Liver (tissue), 9 donors: Measurements from ENCODE around the gene ANO10. TPM values are rescaled to one million over a fixed set of nuclear protein-coding genes. Genes with fewer than 3 reads are reported as not detected.

ENCODE experiments used
- DNase-seq: peaks from one replicate; pipeline ENCODE4 v3.0.0-alpha.2; 2017; ENCODE audit warnings: low spot score
- H3K27ac ChIP-seq, 2 donors: one replicate each; pipeline ENCODE4 v1.7.0; 2013; ENCODE audit warnings: inconsistent platforms in 2 of 2, low read length in 2 of 2, control low read depth in 1 of 2, low read depth in 1 of 2, mild to moderate bottlenecking in 1 of 2
- H3K27me3 ChIP-seq, 4 donors: one replicate each; pipeline versions ENCODE4 v1.6.1 to v1.7.0; 2013; ENCODE audit warnings: low read length in 3 of 4, inconsistent platforms in 1 of 4, mild to moderate bottlenecking in 1 of 4, moderate library complexity in 1 of 4; ENCODE audit not compliant: control insufficient read depth in 4 of 4, insufficient read depth in 4 of 4
- H3K36me3 ChIP-seq, 4 donors: one replicate each; pipeline versions ENCODE4 v1.6.1 to v1.7.0; 2013; ENCODE audit warnings: low read length in 3 of 4, mild to moderate bottlenecking in 3 of 4, low read depth in 1 of 4, moderate library complexity in 1 of 4; ENCODE audit not compliant: control insufficient read depth in 4 of 4, insufficient read depth in 3 of 4
- H3K4me1 ChIP-seq, 4 donors: one replicate each; pipeline versions ENCODE4 v1.6.1 to v1.7.0; 2013; ENCODE audit warnings: low read length in 3 of 4, mild to moderate bottlenecking in 3 of 4, moderate library complexity in 1 of 4; ENCODE audit not compliant: control insufficient read depth in 4 of 4, insufficient read depth in 4 of 4
- H3K4me3 ChIP-seq, 3 donors: one replicate each; pipeline versions ENCODE4 v1.6.1 to v1.7.0; 2013; ENCODE audit warnings: low read length in 3 of 3, control low read depth in 1 of 3, low read depth in 1 of 3, mild to moderate bottlenecking in 1 of 3
- H3K9ac ChIP-seq, 2 donors: one replicate each; pipeline ENCODE4 v1.7.0; 2013; ENCODE audit warnings: low read length in 2 of 2, mild to moderate bottlenecking in 2 of 2, moderate library complexity in 2 of 2, control low read depth in 1 of 2, low read depth in 1 of 2
- H3K9me3 ChIP-seq, 4 donors: one replicate each; pipeline versions ENCODE4 v1.6.1 to v1.7.0; 2013; ENCODE audit warnings: low read length in 3 of 4; ENCODE audit not compliant: control insufficient read depth in 4 of 4
- EGR1 ChIP-seq, 2 donors: IDR thresholded peaks; 2 replicates each; pipeline ENCODE4 v1.6.1; 2016 to 2018; ENCODE audit warnings: antibody characterized with exemption in 2 of 2, low read depth in 2 of 2
- FOXA1 ChIP-seq: IDR thresholded peaks from 2 replicates; pipeline ENCODE4 v1.6.1; 2016; ENCODE audit warnings: antibody characterized with exemption
- FOXA2 ChIP-seq: IDR thresholded peaks from 2 replicates; pipeline ENCODE4 v1.6.1; 2016; ENCODE audit warnings: antibody characterized with exemption
- HNF4A ChIP-seq, 2 donors: conservative IDR thresholded peaks; 2 replicates each; pipeline ENCODE4 v1.6.1; 2016; ENCODE audit warnings: antibody characterized with exemption in 2 of 2, mild to moderate bottlenecking in 2 of 2
- HNF4G ChIP-seq: IDR thresholded peaks from 2 replicates; pipeline ENCODE4 v1.6.1; 2016; ENCODE audit warnings: antibody characterized with exemption
- JUND ChIP-seq, 2 donors: IDR thresholded peaks; 2 replicates each; pipeline ENCODE4 v1.6.1; 2016; ENCODE audit warnings: antibody characterized with exemption in 2 of 2
- NR2F2 ChIP-seq: IDR thresholded peaks from 2 replicates; pipeline ENCODE4 v1.6.1; 2016; ENCODE audit warnings: antibody characterized with exemption
- RAD21 ChIP-seq, 2 donors: IDR thresholded peaks; 2 replicates each; pipeline ENCODE4 v1.6.1; 2016; ENCODE audit warnings: antibody characterized with exemption in 2 of 2, mild to moderate bottlenecking in 2 of 2
- RXRA ChIP-seq, 2 donors: IDR thresholded peaks; 2 replicates each; pipeline ENCODE4 v1.6.1; 2017 to 2018; ENCODE audit warnings: antibody characterized with exemption in 2 of 2, mild to moderate bottlenecking in 1 of 2
- SP1 ChIP-seq: IDR thresholded peaks from 2 replicates; pipeline ENCODE4 v1.6.1; 2018; ENCODE audit warnings: antibody characterized with exemption, mild to moderate bottlenecking
- TAF1 ChIP-seq: conservative IDR thresholded peaks from 2 replicates; pipeline ENCODE4 v1.6.1; 2016; ENCODE audit warnings: antibody characterized with exemption, mild to moderate bottlenecking
- WGBS: extraction: QIAGEN DNeasy Blood & Tissue Kit; methylation state at CpG from one replicate; pipeline ENCODE4 v1.1.7; 2013; 5-methylcytosine and 5-hydroxymethylcytosine counted together
- polyA plus RNA-seq, 2 donors: library from polyadenylated mRNA; stranded (reverse) in 1 of 2; unstranded in 1 of 2; fragments of 200-250 nt in 1 of 2; fragments of >200 nt in 1 of 2; fragmentation: Nextera tagmentation in 1 of 2; extraction: Ambion mirVana in 1 of 2; gene quantifications; one replicate each; pipeline versions ENCODE4 v1.2.1 to v1.2.3, GENCODE V29; 2013 to 2015
- total RNA-seq, 2 donors: library from RNA; depleted of rRNA; stranded (reverse); fragments of >200 nt; gene quantifications; one replicate each; pipeline ENCODE4 v1.2.3, GENCODE V29; 2014
- TF ChIP-seq, protein P1 (sequence below): IDR thresholded peaks from 2 replicates; pipeline ENCODE4 v1.6.1; 2016; ENCODE audit warnings: antibody characterized with exemption
- TF ChIP-seq, protein P2 (sequence below): IDR thresholded peaks from 2 replicates; pipeline ENCODE4 v1.6.1; 2016; ENCODE audit warnings: antibody characterized with exemption
- TF ChIP-seq, protein P3 (sequence below): IDR thresholded peaks from 2 replicates; pipeline ENCODE4 v1.6.1; 2016; ENCODE audit warnings: antibody characterized with exemption, mild to moderate bottlenecking
- TF ChIP-seq, protein P4 (sequence below): fragments of 150-350 bp; IDR thresholded peaks from 2 replicates; pipeline ENCODE4 v1.5.1; 2017; ENCODE audit warnings: improper control_type of control experiment, low read depth, low read length; ENCODE audit not compliant: missing input control
- donor health status: healthy.
- donor health status: healthy.
- donor health status: healthy.
- donor health status: healthy.
- donor health status: healthy.

ANO10 gene
- total and polyA plus RNA-seq, 4 donors, result 5.6 to 8.7 (median 6.8) TPM

DNA sequence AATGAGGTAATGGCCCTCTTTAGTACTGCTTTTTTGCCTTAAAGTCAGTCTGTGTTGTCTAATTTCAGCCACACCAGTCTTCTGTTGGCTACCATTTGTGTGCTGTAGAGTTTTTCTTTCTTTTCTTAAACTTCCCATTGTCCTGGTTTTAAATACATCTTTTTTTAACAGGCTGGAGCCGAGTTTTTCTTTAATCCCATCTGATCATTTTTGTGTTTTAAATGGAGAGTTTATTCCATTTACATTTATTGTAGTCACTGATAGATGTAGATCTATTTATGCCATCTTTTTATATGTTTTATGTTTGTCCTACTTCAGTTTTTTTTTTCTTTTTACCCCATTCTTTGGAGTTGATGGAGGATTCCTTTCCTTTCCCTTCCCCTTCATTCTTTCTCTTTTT lies 286.0 kb downstream of the ANO10 start (continued):
- TF ChIP-seq HNF4A (conservative IDR thresholded peaks at IDR 0.05), result no peak

DNA sequence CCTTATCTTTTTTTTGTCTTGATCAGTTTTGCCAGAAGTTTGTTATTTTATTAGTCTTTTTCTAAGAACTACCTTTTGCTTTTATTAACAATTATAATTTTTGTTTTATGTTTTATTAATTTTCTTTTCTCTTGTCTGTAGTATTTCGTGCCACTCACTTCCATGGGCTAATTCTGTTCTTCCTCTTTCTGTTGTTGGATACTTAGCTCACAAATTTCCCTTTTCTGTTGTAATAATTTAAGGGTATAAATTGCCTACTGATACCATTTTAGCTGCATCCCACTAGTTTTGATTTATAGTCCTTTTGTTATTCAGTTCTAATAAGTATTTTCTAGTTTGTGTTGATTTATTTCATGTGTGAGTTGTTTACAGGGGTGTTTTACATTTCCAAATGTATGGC lies 286.8 kb downstream of the ANO10 start:
- peaks cover 2 to 49% (median 35%) of the 10 kb centered on the region in 4 donors for H3K36me3 ChIP-seq
- 85% methylated on average over 1 of the region's 1 CpG for WGBS
- peaks cover 0 to 2% (median under 1%) of the 10 kb centered on the region in 4 donors for H3K4me1 ChIP-seq
- no peak overlapping the region for H3K4me3 ChIP-seq
- DNase-seq, result no peak
- peaks cover 6 to 16% (median 11%) of the 10 kb centered on the region in 4 donors for H3K9me3 ChIP-seq
- H3K27me3 ChIP-seq, result no peaks in the 10 kb centered on the region
- TF ChIP-seq HNF4G, result no peak
- no peak for TF ChIP-seq JUND (IDR thresholded peaks at IDR 0.05)
- TF ChIP-seq RAD21 (IDR thresholded peaks at IDR 0.05), result no peak
- no peak for TF ChIP-seq SP1
- no peak for TF ChIP-seq HNF4A (conservative IDR thresholded peaks at IDR 0.05)
- TF ChIP-seq, protein P1, sequence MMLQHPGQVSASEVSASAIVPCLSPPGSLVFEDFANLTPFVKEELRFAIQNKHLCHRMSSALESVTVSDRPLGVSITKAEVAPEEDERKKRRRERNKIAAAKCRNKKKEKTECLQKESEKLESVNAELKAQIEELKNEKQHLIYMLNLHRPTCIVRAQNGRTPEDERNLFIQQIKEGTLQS, result no peak
- no peak for TF ChIP-seq FOXA2
- no peak for TF ChIP-seq TAF1
- no peak for TF ChIP-seq EGR1 (IDR thresholded peaks at IDR 0.05; ENCODE audit: low read depth in 2 of 2)
- TF ChIP-seq, protein P2, sequence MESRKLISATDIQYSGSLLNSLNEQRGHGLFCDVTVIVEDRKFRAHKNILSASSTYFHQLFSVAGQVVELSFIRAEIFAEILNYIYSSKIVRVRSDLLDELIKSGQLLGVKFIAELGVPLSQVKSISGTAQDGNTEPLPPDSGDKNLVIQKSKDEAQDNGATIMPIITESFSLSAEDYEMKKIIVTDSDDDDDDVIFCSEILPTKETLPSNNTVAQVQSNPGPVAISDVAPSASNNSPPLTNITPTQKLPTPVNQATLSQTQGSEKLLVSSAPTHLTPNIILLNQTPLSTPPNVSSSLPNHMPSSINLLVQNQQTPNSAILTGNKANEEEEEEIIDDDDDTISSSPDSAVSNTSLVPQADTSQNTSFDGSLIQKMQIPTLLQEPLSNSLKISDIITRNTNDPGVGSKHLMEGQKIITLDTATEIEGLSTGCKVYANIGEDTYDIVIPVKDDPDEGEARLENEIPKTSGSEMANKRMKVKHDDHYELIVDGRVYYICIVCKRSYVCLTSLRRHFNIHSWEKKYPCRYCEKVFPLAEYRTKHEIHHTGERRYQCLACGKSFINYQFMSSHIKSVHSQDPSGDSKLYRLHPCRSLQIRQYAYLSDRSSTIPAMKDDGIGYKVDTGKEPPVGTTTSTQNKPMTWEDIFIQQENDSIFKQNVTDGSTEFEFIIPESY, result no peak
- TF ChIP-seq, protein P3, sequence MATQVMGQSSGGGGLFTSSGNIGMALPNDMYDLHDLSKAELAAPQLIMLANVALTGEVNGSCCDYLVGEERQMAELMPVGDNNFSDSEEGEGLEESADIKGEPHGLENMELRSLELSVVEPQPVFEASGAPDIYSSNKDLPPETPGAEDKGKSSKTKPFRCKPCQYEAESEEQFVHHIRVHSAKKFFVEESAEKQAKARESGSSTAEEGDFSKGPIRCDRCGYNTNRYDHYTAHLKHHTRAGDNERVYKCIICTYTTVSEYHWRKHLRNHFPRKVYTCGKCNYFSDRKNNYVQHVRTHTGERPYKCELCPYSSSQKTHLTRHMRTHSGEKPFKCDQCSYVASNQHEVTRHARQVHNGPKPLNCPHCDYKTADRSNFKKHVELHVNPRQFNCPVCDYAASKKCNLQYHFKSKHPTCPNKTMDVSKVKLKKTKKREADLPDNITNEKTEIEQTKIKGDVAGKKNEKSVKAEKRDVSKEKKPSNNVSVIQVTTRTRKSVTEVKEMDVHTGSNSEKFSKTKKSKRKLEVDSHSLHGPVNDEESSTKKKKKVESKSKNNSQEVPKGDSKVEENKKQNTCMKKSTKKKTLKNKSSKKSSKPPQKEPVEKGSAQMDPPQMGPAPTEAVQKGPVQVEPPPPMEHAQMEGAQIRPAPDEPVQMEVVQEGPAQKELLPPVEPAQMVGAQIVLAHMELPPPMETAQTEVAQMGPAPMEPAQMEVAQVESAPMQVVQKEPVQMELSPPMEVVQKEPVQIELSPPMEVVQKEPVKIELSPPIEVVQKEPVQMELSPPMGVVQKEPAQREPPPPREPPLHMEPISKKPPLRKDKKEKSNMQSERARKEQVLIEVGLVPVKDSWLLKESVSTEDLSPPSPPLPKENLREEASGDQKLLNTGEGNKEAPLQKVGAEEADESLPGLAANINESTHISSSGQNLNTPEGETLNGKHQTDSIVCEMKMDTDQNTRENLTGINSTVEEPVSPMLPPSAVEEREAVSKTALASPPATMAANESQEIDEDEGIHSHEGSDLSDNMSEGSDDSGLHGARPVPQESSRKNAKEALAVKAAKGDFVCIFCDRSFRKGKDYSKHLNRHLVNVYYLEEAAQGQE, result no peak
- TF ChIP-seq, protein P4, sequence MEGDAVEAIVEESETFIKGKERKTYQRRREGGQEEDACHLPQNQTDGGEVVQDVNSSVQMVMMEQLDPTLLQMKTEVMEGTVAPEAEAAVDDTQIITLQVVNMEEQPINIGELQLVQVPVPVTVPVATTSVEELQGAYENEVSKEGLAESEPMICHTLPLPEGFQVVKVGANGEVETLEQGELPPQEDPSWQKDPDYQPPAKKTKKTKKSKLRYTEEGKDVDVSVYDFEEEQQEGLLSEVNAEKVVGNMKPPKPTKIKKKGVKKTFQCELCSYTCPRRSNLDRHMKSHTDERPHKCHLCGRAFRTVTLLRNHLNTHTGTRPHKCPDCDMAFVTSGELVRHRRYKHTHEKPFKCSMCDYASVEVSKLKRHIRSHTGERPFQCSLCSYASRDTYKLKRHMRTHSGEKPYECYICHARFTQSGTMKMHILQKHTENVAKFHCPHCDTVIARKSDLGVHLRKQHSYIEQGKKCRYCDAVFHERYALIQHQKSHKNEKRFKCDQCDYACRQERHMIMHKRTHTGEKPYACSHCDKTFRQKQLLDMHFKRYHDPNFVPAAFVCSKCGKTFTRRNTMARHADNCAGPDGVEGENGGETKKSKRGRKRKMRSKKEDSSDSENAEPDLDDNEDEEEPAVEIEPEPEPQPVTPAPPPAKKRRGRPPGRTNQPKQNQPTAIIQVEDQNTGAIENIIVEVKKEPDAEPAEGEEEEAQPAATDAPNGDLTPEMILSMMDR, result no peak
- TF ChIP-seq RXRA (IDR thresholded peaks at IDR 0.05), result no peak
- no peak for TF ChIP-seq FOXA1
- no peak overlapping the region for H3K9ac ChIP-seq
- H3K27ac ChIP-seq, result no peak overlapping the region

DNA sequence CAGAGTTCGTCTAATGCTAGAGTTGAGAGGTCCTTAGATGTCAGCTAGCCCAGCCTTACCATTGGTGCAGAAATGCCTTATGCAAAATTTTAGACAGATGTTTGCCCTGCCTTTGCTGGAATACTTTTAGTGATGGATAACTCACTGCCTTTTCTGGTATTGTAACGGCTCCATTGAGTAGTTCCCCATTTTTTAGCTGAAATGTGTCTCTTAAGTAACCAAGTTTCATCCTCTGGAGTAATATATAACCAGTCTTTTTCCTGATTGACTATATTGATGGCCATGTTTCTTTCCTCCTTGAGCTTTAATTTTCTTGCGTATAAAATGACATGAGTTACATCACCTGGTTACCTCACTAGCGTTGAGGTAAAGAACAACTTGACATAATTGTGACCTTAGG lies 290.4 kb downstream of the ANO10 start:
- Histone ChIP-seq H3K27ac (no peak overlapping the region), H3K27me3 (no peaks in the 10 kb centered on the region), H3K4me3 (no peak overlapping the region), H3K9ac (no peak overlapping the region), H3K36me3 (peaks cover 0 to 28% (median 13%) of the 10 kb centered on the region in 4 donors), H3K4me1 (peaks cover 4 to 13% (median 9%) of the 10 kb centered on the region in 4 donors), H3K9me3 (peaks cover 0 to 4% (median 3%) of the 10 kb centered on the region in 4 donors)
- no peak for DNase-seq
- 90% methylated on average over 4 of the region's 4 CpGs for WGBS
- TF ChIP-seq, protein P4, result no peak
- TF ChIP-seq, protein P2, result no peak
- no peak for TF ChIP-seq HNF4G
- TF ChIP-seq NR2F2, result no peak
- TF ChIP-seq RXRA (IDR thresholded peaks at IDR 0.05), result no peak
- no peak for TF ChIP-seq TAF1
